22Rv1 (cell line): Measurements from ENCODE around the gene MSI2.

ENCODE experiments used
- H3K27ac ChIP-seq: fragments of 450-650 bp; 2 replicates; pipeline ENCODE4 v1.5.1; 2017
- CTCF ChIP-seq: fragments of 450-650 bp; IDR thresholded peaks from 2 replicates; pipeline ENCODE4 v1.5.1; 2017; ENCODE audit warnings: mild to moderate bottlenecking
- ZFX ChIP-seq: fragments of 450-650 bp; IDR thresholded peaks from 2 replicates; pipeline ENCODE4 v1.6.1; 2017; ENCODE audit warnings: antibody characterized with exemption, borderline replicate concordance

The MSI2 gene

GRCh38 chr17:57440522-57441269 is 184.4 kb downstream of the MSI2 start:
- H3K27ac ChIP-seq, result no peak overlapping the region

GRCh38 chr17:57441270-57441600 is 184.9 kb downstream of the MSI2 start:
- TF ChIP-seq CTCF (no peak), ZFX (no peak)
- H3K27ac ChIP-seq, result no peak overlapping the region

More at GRCh38 chr17:57440522-57441269, 184.4 kb downstream of the MSI2 start:
- TF ChIP-seq CTCF (no peak), ZFX (no peak)

- TF ChIP-seq ZFX (no peak), CTCF (no peak)
- no peak overlapping the region for H3K27ac ChIP-seq
Observed at GRCh38 chr17:57442401-57442823, 186.1 kb downstream of the MSI2 start.

GRCh38 chr17:57442914-57443571 is 186.7 kb downstream of the MSI2 start:
- no peak for TF ChIP-seq ZFX
- no peak for TF ChIP-seq CTCF

GRCh38 chr17:57443781-57444180 is 187.5 kb downstream of the MSI2 start:
- no peak overlapping the region for H3K27ac ChIP-seq
- TF ChIP-seq ZFX (no peak), CTCF (no peak)

More at GRCh38 chr17:57442914-57443571, 186.7 kb downstream of the MSI2 start:
- H3K27ac ChIP-seq, result no peak overlapping the region

- TF ChIP-seq ZFX (no peak), CTCF (no peak)
- no peak overlapping the region for H3K27ac ChIP-seq
Observed at GRCh38 chr17:57444682-57445450, 188.5 kb downstream of the MSI2 start.
